Neural progenitor cell (in vitro differentiated cells): ENCODE data around the gene UBQLN1.

Source experiments
- EZH2 ChIP-seq: fragments of 200-600 bp; sonication (generic); IDR thresholded peaks from 2 replicates; pipeline ENCODE4 v1.6.1; 2017; ENCODE audit warnings: antibody characterized with exemption, mild to moderate bottlenecking, moderate library complexity
- EZH2phosphoT487 ChIP-seq: fragments of 200-600 bp; sonication (generic); IDR thresholded peaks from 2 replicates; pipeline ENCODE4 v1.6.1; 2017; ENCODE audit warnings: antibody characterized with exemption
- TF ChIP-seq, protein P1 (sequence below): fragments of 200-600 bp; sonication (generic); IDR thresholded peaks from 2 replicates; pipeline ENCODE4 v1.5.1; 2017; ENCODE audit warnings: antibody characterized with exemption, mild to moderate bottlenecking

DNA sequence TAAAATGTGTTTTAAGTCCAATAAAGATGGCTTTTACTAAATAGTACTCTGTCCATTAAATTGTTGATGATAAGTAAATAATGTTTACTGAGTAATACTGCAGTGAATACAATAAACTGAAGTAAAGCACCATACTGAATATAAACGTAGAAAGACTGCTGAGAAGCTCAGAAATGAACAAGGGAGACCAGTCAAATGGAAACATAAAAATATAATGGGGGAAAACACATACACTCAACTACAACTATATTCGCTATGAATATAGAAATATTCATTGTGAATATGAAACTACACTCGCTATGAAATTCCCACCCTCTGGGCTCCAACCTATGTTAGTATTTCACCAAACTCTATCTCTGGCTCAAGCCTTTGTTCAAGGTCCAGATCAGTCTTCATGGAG, 41.9 kb upstream of the UBQLN1 start:
- TF ChIP-seq, protein P1, sequence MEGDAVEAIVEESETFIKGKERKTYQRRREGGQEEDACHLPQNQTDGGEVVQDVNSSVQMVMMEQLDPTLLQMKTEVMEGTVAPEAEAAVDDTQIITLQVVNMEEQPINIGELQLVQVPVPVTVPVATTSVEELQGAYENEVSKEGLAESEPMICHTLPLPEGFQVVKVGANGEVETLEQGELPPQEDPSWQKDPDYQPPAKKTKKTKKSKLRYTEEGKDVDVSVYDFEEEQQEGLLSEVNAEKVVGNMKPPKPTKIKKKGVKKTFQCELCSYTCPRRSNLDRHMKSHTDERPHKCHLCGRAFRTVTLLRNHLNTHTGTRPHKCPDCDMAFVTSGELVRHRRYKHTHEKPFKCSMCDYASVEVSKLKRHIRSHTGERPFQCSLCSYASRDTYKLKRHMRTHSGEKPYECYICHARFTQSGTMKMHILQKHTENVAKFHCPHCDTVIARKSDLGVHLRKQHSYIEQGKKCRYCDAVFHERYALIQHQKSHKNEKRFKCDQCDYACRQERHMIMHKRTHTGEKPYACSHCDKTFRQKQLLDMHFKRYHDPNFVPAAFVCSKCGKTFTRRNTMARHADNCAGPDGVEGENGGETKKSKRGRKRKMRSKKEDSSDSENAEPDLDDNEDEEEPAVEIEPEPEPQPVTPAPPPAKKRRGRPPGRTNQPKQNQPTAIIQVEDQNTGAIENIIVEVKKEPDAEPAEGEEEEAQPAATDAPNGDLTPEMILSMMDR: no peak
- TF ChIP-seq EZH2phosphoT487: no peak
- no peak for TF ChIP-seq EZH2
